ENCODE measurements around the gene SOSTDC1.

- no peak for TF ChIP-seq PRDM4 (tag by site-specific recombination; IDR thresholded peaks at IDR 0.05)
- TF ChIP-seq CTCF (tag by site-specific recombination; IDR thresholded peaks at IDR 0.05): no peak
- TF ChIP-seq ZNF670 (tag by site-specific recombination; IDR thresholded peaks at IDR 0.05; ENCODE audit: low read depth): no peak
- TF ChIP-seq TCF7L2 (IDR thresholded peaks at IDR 0.05; ENCODE audit: borderline replicate concordance, low read depth, low read length): no peak
- TF ChIP-seq, protein P1, sequence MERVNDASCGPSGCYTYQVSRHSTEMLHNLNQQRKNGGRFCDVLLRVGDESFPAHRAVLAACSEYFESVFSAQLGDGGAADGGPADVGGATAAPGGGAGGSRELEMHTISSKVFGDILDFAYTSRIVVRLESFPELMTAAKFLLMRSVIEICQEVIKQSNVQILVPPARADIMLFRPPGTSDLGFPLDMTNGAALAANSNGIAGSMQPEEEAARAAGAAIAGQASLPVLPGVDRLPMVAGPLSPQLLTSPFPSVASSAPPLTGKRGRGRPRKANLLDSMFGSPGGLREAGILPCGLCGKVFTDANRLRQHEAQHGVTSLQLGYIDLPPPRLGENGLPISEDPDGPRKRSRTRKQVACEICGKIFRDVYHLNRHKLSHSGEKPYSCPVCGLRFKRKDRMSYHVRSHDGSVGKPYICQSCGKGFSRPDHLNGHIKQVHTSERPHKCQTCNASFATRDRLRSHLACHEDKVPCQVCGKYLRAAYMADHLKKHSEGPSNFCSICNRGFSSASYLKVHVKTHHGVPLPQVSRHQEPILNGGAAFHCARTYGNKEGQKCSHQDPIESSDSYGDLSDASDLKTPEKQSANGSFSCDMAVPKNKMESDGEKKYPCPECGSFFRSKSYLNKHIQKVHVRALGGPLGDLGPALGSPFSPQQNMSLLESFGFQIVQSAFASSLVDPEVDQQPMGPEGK (tag by site-specific recombination; IDR thresholded peaks at IDR 0.05): no peak
- TF ChIP-seq ZBTB44 (tag by site-specific recombination; IDR thresholded peaks at IDR 0.05): no peak
- TF ChIP-seq ATF2 (tag by site-specific recombination; IDR thresholded peaks at IDR 0.05; ENCODE audit: low read depth): no peak
Observed at GRCh38 chr7:16422103-16422435, 43.5 kb downstream of the SOSTDC1 start.
